ENCODE measurements around the gene CAPN2.

DNA sequence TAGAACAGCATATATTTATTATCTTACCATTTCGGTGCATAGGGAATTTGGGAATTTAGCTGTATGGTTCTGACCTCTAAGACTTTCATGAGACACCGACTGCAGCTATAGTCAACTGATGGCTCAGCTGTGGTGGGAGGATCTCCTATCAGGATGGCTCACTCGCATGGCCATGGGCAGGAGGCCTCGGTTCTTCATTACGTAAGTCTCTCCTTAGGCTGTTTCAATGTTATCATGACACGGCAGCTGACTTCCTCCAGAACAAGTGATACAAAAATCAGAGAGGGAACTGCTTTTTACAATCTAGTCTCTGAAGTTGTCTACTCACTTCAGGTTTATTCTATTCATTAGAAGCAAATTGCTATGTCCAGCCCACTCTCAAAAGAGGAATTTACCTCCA, 33.5 kb upstream of the CAPN2 start:
- TF ChIP-seq, protein P1, sequence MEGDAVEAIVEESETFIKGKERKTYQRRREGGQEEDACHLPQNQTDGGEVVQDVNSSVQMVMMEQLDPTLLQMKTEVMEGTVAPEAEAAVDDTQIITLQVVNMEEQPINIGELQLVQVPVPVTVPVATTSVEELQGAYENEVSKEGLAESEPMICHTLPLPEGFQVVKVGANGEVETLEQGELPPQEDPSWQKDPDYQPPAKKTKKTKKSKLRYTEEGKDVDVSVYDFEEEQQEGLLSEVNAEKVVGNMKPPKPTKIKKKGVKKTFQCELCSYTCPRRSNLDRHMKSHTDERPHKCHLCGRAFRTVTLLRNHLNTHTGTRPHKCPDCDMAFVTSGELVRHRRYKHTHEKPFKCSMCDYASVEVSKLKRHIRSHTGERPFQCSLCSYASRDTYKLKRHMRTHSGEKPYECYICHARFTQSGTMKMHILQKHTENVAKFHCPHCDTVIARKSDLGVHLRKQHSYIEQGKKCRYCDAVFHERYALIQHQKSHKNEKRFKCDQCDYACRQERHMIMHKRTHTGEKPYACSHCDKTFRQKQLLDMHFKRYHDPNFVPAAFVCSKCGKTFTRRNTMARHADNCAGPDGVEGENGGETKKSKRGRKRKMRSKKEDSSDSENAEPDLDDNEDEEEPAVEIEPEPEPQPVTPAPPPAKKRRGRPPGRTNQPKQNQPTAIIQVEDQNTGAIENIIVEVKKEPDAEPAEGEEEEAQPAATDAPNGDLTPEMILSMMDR (IDR thresholded peaks at IDR 0.05), result no peak
- TF ChIP-seq POLR2A (IDR thresholded peaks at IDR 0.05), result no peak
